K562 (cell line): ENCODE measurements around the gene TTLL8.

Source experiments
- CAMTA2 ChIP-seq: fragments of 250-450 bp; sonication (Bioruptor Pico); conservative IDR thresholded peaks from 2 replicates; pipeline ENCODE4 v1.5.1; 2022
- ELF1 ChIP-seq: fragments of 200-800 bp; sonication (Bioruptor generic); IDR thresholded peaks from 2 replicates; pipeline ENCODE4 v1.6.1; 2016; ENCODE audit warnings: missing genetic modification characterization, missing compliant biosample characterization
- MYNN ChIP-seq, 2 experiments: sonication (generic); formaldehyde crosslinking in 1 of 2; IDR thresholded peaks; 2 replicates each; pipeline versions ENCODE4 v1.5.0 to v1.6.1; 2016 to 2020; ENCODE audit warnings: antibody characterized with exemption in 1 of 2, missing genetic modification reagents in 1 of 2
- NCOA2 ChIP-seq, 2 experiments: fragments of 450-650 bp; IDR thresholded peaks; 2 replicates each; pipeline ENCODE4 v1.6.1; 2018; ENCODE audit warnings: mild to moderate bottlenecking in 2 of 2, moderate library complexity in 1 of 2; ENCODE audit not compliant: partially characterized antibody in 2 of 2
- NEUROD1 ChIP-seq: fragments of 150-350 bp; IDR thresholded peaks from 2 replicates; pipeline ENCODE4 v1.6.1; 2014; ENCODE audit warnings: borderline replicate concordance, low read length, low read depth; ENCODE audit not compliant: partially characterized antibody
- POLR2A ChIP-seq: fragments of 450-650 bp; conservative IDR thresholded peaks from 2 replicates; pipeline ENCODE4 v1.6.1; 2016
- SRSF9 ChIP-seq: fragments of 200-400 bp; formaldehyde crosslinking; IDR thresholded peaks from 2 replicates; pipeline ENCODE4 v1.6.1; 2017; ENCODE audit warnings: low read depth, low read length, borderline replicate concordance
- ZNF133 ChIP-seq: fragments of 250-450 bp; sonication (Bioruptor Pico); IDR thresholded peaks from 2 replicates; pipeline ENCODE4 v1.4.0; 2020; ENCODE audit warnings: mild to moderate bottlenecking
- ZNF263 ChIP-seq: sonication (generic); formaldehyde crosslinking; IDR thresholded peaks from 2 replicates; pipeline ENCODE4 v1.8.0; 2022; ENCODE audit warnings: mild to moderate bottlenecking, missing genetic modification reagents, borderline replicate concordance
- ZNF3 ChIP-seq: fragments of 250-450 bp; sonication (Bioruptor Pico); IDR thresholded peaks from 2 replicates; pipeline ENCODE4 v1.5.0; 2021; ENCODE audit warnings: mild to moderate bottlenecking, moderate library complexity
- TF ChIP-seq, protein P1 (sequence below), 2 experiments: IDR thresholded peaks; 2 replicates each; pipeline ENCODE4 v1.6.1; 2011; ENCODE audit warnings: borderline replicate concordance in 1 of 2, control low read depth in 1 of 2, low read depth in 1 of 2, low read length in 1 of 2, mild to moderate bottlenecking in 1 of 2, mixed read lengths in 1 of 2, moderate library complexity in 1 of 2; ENCODE audit not compliant: insufficient read depth in 1 of 2, insufficient read length in 1 of 2, poor library complexity in 1 of 2, severe bottlenecking in 1 of 2; ENCODE audit errors: extremely low read depth in 1 of 2
- TF ChIP-seq, protein P2 (sequence below), 3 experiments: IDR thresholded peaks in 2 of 3; conservative IDR thresholded peaks in 1 of 3; 2 replicates each; pipeline ENCODE4 v1.5.1; 2011 to 2012; ENCODE audit warnings: low read length in 3 of 3, mild to moderate bottlenecking in 3 of 3, control low read depth in 2 of 3, improper control_type of control experiment in 1 of 3, inconsistent platforms in 1 of 3, low read depth in 1 of 3, mixed read lengths in 1 of 3, moderate library complexity in 1 of 3; ENCODE audit not compliant: insufficient read depth in 2 of 3
- TF ChIP-seq, protein P3 (sequence below): sonication (generic); formaldehyde crosslinking; IDR thresholded peaks from 2 replicates; pipeline ENCODE4 v1.8.1; 2022; ENCODE audit warnings: missing genetic modification reagents
- TF ChIP-seq, protein P4 (sequence below), 3 experiments: fragments of 200-800 bp in 1 of 3; fragments of 250-450 bp in 1 of 3; fragments of 450-650 bp in 1 of 3; sonication (Bioruptor Pico) in 1 of 3; sonication (Bioruptor generic) in 1 of 3; formaldehyde crosslinking in 1 of 3; IDR thresholded peaks; 2 replicates each; pipeline versions ENCODE4 v1.6.1 to v1.8.0; 2016 to 2022; ENCODE audit warnings: mild to moderate bottlenecking in 2 of 3, missing genetic modification characterization in 2 of 3, missing compliant biosample characterization in 1 of 3, moderate library complexity in 1 of 3

DNA sequence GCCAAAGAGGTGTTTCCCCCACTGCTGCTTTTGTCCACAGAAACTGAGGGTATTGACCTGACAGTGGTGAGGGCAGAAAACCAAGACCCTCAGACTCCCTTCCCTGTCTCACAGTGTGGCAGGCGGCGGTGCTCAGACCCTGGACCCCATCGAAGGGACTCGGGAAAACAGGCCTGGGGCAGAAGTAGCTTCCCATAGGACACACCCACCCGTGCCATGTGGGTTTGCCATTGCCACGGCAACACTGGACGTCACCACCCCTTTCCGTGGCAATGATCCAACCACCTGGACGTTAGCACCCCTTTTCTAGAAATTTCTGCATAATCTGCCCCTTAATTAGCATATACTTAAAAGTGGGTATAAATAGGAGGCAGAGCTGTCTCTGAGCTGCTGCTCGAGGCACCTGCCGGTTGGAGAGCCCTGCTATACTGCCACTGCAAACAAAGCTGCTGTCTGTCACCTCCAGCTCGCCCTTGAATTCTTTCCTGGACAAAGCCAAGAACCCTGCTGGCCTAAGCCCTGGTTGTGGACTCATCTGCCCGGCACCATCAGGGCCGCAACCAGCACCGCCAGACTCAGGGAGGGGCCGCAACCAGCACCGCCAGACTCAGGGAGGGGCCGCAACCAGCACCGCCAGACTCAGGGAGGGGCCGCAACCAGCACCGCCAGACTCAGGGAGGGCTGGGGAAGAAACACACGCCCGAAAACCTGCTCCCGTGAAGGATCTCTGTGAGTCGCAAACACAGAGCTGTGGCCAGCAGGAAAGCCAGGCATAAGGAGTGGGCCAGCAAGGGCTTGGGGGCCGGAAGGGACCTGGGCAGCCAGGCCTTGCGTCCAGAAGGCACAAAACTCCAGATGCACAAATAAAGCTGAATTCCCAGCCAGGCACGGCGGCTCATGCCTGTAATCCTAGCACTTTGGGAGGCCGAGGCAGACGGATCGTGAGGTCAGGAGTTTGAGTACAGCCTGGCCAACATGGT, 16.7 kb upstream of the TTLL8 start:
- no peak for TF ChIP-seq MYNN (IDR thresholded peaks at IDR 0.05)
- no peak for TF ChIP-seq MYNN (CRISPR knock-in tag; IDR thresholded peaks at IDR 0.05)
- TF ChIP-seq, protein P1, sequence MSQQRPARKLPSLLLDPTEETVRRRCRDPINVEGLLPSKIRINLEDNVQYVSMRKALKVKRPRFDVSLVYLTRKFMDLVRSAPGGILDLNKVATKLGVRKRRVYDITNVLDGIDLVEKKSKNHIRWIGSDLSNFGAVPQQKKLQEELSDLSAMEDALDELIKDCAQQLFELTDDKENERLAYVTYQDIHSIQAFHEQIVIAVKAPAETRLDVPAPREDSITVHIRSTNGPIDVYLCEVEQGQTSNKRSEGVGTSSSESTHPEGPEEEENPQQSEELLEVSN (IDR thresholded peaks at IDR 0.05; ENCODE audit: borderline replicate concordance in 1 of 2, extremely low read depth in 1 of 2, insufficient read depth in 1 of 2, insufficient read length in 1 of 2, low read depth in 1 of 2, low read length in 1 of 2, poor library complexity in 1 of 2, severe bottlenecking in 1 of 2), result no peak
- no peak for TF ChIP-seq SRSF9
- no peak for TF ChIP-seq ZNF263
- TF ChIP-seq, protein P2, sequence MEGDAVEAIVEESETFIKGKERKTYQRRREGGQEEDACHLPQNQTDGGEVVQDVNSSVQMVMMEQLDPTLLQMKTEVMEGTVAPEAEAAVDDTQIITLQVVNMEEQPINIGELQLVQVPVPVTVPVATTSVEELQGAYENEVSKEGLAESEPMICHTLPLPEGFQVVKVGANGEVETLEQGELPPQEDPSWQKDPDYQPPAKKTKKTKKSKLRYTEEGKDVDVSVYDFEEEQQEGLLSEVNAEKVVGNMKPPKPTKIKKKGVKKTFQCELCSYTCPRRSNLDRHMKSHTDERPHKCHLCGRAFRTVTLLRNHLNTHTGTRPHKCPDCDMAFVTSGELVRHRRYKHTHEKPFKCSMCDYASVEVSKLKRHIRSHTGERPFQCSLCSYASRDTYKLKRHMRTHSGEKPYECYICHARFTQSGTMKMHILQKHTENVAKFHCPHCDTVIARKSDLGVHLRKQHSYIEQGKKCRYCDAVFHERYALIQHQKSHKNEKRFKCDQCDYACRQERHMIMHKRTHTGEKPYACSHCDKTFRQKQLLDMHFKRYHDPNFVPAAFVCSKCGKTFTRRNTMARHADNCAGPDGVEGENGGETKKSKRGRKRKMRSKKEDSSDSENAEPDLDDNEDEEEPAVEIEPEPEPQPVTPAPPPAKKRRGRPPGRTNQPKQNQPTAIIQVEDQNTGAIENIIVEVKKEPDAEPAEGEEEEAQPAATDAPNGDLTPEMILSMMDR (IDR thresholded peaks at IDR 0.05 in 2 of 3, conservative IDR thresholded peaks at IDR 0.05 in 1 of 3; ENCODE audit: insufficient read depth in 2 of 3, low read depth in 1 of 3, low read length in 3 of 3), result no peak
- TF ChIP-seq NEUROD1, result no peak
- TF ChIP-seq ELF1, result no peak
- TF ChIP-seq ZNF3, result no peak
- no peak for TF ChIP-seq CAMTA2 (CRISPR knock-in tag)
- no peak for TF ChIP-seq NCOA2 (IDR thresholded peaks at IDR 0.05; ENCODE audit: partially characterized antibody in 2 of 2)
- no peak for TF ChIP-seq ZNF133 (CRISPR knock-in tag)
- TF ChIP-seq, protein P3, sequence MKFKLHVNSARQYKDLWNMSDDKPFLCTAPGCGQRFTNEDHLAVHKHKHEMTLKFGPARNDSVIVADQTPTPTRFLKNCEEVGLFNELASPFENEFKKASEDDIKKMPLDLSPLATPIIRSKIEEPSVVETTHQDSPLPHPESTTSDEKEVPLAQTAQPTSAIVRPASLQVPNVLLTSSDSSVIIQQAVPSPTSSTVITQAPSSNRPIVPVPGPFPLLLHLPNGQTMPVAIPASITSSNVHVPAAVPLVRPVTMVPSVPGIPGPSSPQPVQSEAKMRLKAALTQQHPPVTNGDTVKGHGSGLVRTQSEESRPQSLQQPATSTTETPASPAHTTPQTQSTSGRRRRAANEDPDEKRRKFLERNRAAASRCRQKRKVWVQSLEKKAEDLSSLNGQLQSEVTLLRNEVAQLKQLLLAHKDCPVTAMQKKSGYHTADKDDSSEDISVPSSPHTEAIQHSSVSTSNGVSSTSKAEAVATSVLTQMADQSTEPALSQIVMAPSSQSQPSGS (CRISPR knock-in tag), result no peak
- TF ChIP-seq POLR2A, result no peak
- TF ChIP-seq, protein P4, sequence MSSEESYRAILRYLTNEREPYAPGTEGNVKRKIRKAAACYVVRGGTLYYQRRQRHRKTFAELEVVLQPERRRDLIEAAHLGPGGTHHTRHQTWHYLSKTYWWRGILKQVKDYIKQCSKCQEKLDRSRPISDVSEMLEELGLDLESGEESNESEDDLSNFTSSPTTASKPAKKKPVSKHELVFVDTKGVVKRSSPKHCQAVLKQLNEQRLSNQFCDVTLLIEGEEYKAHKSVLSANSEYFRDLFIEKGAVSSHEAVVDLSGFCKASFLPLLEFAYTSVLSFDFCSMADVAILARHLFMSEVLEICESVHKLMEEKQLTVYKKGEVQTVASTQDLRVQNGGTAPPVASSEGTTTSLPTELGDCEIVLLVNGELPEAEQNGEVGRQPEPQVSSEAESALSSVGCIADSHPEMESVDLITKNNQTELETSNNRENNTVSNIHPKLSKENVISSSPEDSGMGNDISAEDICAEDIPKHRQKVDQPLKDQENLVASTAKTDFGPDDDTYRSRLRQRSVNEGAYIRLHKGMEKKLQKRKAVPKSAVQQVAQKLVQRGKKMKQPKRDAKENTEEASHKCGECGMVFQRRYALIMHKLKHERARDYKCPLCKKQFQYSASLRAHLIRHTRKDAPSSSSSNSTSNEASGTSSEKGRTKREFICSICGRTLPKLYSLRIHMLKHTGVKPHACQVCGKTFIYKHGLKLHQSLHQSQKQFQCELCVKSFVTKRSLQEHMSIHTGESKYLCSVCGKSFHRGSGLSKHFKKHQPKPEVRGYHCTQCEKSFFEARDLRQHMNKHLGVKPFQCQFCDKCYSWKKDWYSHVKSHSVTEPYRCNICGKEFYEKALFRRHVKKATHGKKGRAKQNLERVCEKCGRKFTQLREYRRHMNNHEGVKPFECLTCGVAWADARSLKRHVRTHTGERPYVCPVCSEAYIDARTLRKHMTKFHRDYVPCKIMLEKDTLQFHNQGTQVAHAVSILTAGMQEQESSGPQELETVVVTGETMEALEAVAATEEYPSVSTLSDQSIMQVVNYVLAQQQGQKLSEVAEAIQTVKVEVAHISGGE (CRISPR knock-in tag; IDR thresholded peaks at IDR 0.05), result no peak
